Thoracic aorta endothelial cell (primary cell): ENCODE data around the gene GSK3A. TPM values are rescaled to one million over a fixed set of nuclear protein-coding genes. Genes with fewer than 3 reads are reported as not detected.

Experiments
- total RNA-seq: library from RNA; depleted of rRNA; stranded (reverse); fragments of >200 nt; gene quantifications from 2 replicates; pipeline ENCODE4 v1.2.3, GENCODE V29; 2012

GSK3A gene
- total RNA-seq = 22.3 and 30.4 TPM in 2 replicates

GRCh38 chr19:42242512-42243409 is at the start of gene GSK3A:
Gene GSK3A (minus strand): TSS chr19:42242602. CDS start chr19:42242465, 137 bp downstream.

GRCh38 chr19:42268704-42269477 is 26.5 kb upstream of the GSK3A start, which contains the start of gene CIC:
Gene CIC (plus strand): TSS chr19:42269252. CDS start chr19:42271784, 2,532 bp downstream.

GRCh38 chr19:42254850-42255765 is 12.7 kb upstream of the GSK3A start, which contains the start of gene ERF:
Gene ERF (minus strand): TSS chr19:42255128. CDS start chr19:42254999, 129 bp downstream.

GRCh38 chr19:42219812-42220750 is 22.3 kb downstream of the GSK3A start, which contains the start of gene ZNF526:
Gene ZNF526 (plus strand): TSS chr19:42220312. CDS start chr19:42224404, 4,092 bp downstream.

GRCh38 chr19:42217520-42218437 is 24.6 kb downstream of the GSK3A start, which contains the start of gene DEDD2:
Gene DEDD2 (minus strand): TSS chr19:42217677. CDS start chr19:42217007, 670 bp downstream.

Other genes with a start within 250 kb of the GSK3A start
- 0.07 and 0.13 TPM in 2 replicates for gene ATP1A3, start 248.4 kb downstream of the GSK3A start, total RNA-seq
- gene GRIK5, start 172.4 kb downstream of the GSK3A start, total RNA-seq = 0.27 and 5.8 TPM in 2 replicates
- 11.0 and 14.8 TPM in 2 replicates for gene ZNF574, start 166.4 kb downstream of the GSK3A start, total RNA-seq
- 0.40 and 1.1 TPM in 2 replicates for gene POU2F2, start 110.2 kb downstream of the GSK3A start, total RNA-seq
- gene DEDD2, start 24.9 kb downstream of the GSK3A start, total RNA-seq = 9.0 and 16.9 TPM in 2 replicates
- 9.0 and 11.1 TPM in 2 replicates for gene ZNF526, start 22.3 kb downstream of the GSK3A start, total RNA-seq
- gene ERF, start 12.5 kb upstream of the GSK3A start, total RNA-seq = 19.7 and 36.5 TPM in 2 replicates
- 23.9 and 36.1 TPM in 2 replicates for gene CIC, start 26.6 kb upstream of the GSK3A start, total RNA-seq
- 0.50 and 0.53 TPM in 2 replicates for gene PRR19, start 59.5 kb upstream of the GSK3A start, total RNA-seq
- gene PAFAH1B3, start 60.0 kb upstream of the GSK3A start, total RNA-seq = 24.5 and 27.3 TPM in 2 replicates
- not detected in 2 replicates for gene TMEM145, start 70.7 kb upstream of the GSK3A start, total RNA-seq
- gene MEGF8, start 83.0 kb upstream of the GSK3A start, total RNA-seq = 25.4 and 27.6 TPM in 2 replicates
- not detected in 2 replicates for gene CNFN, start 147.7 kb upstream of the GSK3A start, total RNA-seq
- gene LIPE, start 184.8 kb upstream of the GSK3A start, total RNA-seq = 2.9 and 9.6 TPM in 2 replicates
- gene CXCL17, start 200.3 kb upstream of the GSK3A start, total RNA-seq = not detected in 2 replicates